Measurements from ENCODE around the gene SMC1A.

SMC1A gene

GRCh38 chrX:53447441-53447840, 25.0 kb upstream of the SMC1A start:
- TF ChIP-seq CTCF (IDR thresholded peaks at IDR 0.05; ENCODE audit: control extremely low read depth, extremely low read depth, low read depth, missing control alignments) = no peak
- no peak for DNase-seq (ENCODE audit: extremely low spot score)
- POLR2A ChIA-PET = no interaction called here
- CTCF ChIA-PET = interaction anchor here (1.5 to 5.2 kb wide), 7 partner anchors 12 to 164 kb away, joined by 4 to 78 read pairs (median 8); partner anchors contain the start of genes RIBC1 and SMC1A

GRCh38 chrX:53445977-53446376, 23.5 kb upstream of the SMC1A start:
- DNase-seq (ENCODE audit: extremely low spot score) = peak; percentile 44
- CTCF ChIA-PET = interaction anchor here (0.7 to 5.2 kb wide), 13 partner anchors 10 to 162 kb away, joined by 3 to 78 read pairs (median 6); partner anchors contain the start of genes HSD17B10, RIBC1 and SMC1A
- POLR2A ChIA-PET = interaction anchor here (0.6 to 0.7 kb wide), 2 partner anchors 10 kb away, joined by 3 read pairs; no protein-coding TSS in a partner anchor
- TF ChIP-seq CTCF (IDR thresholded peaks at IDR 0.05; ENCODE audit: control extremely low read depth, extremely low read depth, low read depth, missing control alignments) = peak; percentile 44

- no peak for DNase-seq (ENCODE audit: extremely low spot score)
- no peak for TF ChIP-seq CTCF (IDR thresholded peaks at IDR 0.05; ENCODE audit: control extremely low read depth, extremely low read depth, low read depth, missing control alignments)
- CTCF ChIA-PET = no interaction called here
- POLR2A ChIA-PET = no interaction called here
Measured at GRCh38 chrX:53442322-53442631, 19.8 kb upstream of the SMC1A start.

DNA sequence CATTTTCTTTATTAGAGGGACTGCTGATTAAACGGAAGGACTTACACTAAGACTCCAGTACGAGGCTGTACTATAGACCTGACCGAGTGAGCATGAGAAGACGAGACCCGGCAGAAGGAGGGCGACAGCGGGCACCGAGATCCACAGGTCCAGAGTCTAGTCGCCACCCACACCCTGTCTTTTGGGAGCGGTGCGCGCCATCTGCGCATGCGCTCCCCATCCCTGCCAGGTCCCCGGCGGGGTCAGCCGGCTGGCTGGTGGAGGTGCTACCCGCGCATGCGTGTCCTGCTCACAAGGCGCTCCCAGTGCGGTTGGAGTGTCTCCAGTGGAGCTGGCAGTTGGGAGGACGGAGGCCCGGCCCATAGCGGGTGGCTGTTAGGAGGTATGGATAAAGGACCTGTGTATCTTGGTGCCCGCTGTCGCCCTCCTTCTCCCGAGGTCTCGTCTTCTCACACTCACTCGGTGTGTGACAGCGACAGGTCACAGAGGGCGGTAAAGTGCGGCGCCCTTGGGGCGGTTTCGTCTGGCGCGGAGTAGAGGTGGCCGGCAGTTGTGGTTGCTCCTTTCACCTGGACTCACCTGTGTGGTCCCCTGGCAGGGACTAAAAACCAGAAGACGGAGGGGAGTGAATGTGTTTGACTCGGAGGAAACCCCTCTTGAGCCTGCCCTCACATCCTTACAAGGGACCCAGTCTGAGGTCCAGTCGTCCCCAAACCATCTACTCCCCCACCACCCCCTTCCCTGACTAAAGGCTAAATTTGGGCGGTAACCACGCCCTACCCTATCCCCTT, 19.3 kb upstream of the SMC1A start:
- POLR2A ChIA-PET = no interaction called here
- CTCF ChIA-PET = no interaction called here
- no peak for TF ChIP-seq CTCF (IDR thresholded peaks at IDR 0.05; ENCODE audit: control extremely low read depth, extremely low read depth, low read depth, missing control alignments)

DNA sequence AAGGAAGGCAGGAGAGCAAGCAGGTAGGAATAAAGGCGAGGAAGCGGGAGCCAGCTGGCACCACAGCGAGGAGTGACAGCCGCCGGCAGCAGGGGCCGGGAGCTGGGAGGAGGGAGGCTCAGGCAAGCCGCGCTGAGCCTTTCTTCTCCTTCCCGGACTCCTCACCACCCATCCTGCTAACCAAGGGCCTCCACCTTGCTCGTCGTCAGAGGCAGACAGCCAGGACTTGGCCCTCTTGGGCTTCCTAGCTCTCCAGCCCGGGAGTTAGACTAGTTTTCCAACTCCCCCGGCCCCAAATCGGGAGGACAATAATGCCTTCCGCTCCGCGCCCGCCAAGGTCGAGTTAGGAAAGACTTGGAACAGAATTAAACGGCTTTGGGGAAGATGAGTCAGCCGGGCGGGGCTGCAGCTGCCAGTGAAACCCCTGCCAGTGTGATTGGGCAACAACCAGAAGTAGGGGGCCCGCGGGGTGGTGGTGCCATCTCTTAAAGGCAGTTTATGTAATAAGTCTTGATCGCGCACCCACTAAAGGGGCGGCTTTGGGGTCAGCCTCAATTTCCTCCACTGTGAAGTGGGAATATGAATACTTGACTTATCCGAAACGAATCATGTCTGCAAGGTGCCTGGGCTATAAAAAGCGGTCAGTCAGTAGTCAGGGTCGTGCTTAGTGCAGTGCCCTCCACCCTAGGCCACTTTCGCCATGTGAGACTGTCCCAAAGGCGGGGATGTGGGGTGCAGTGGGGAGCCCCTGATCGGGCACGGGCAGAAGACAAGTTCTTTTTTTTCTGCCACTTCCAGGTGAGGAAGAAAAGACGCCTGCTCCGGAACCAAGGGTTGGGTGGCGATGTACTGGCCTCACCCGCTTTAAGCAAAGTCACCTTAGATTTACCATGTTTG, 18.4 kb upstream of the SMC1A start:
- DNase-seq (ENCODE audit: extremely low spot score) = no peak
- CTCF ChIA-PET = interaction anchor here (0.9 to 1.2 kb wide), 2 partner anchors 123 to 128 kb away, joined by 3 to 4 read pairs; no protein-coding TSS in a partner anchor
- TF ChIP-seq CTCF (IDR thresholded peaks at IDR 0.05; ENCODE audit: control extremely low read depth, extremely low read depth, low read depth, missing control alignments) = no peak
- POLR2A ChIA-PET = no interaction called here

More for the DNA sequence above, 19.3 kb upstream of the SMC1A start:
- DNase-seq (ENCODE audit: extremely low spot score) = peak; percentile 87

DNA sequence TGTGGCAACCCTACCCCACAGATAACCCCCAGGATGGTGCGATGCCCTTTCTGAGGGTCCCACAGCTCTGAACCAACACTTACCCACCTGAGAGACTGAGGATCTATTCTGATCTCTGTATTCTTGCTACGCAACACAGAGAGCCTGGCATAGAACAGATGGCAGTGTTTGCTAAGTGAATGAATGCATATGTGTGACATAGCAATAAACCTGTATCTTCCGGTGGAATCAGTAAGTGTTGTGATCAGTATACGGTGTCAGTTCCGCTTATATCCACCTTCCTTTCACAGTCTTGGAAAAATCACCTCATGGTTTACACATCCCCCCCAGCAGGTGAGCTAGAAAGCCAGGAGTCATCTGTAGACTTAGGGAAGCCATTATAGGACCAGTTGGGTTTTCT, 17.6 kb upstream of the SMC1A start:
- no peak for TF ChIP-seq CTCF (IDR thresholded peaks at IDR 0.05; ENCODE audit: control extremely low read depth, extremely low read depth, low read depth, missing control alignments)
- no peak for DNase-seq (ENCODE audit: extremely low spot score)
- POLR2A ChIA-PET = no interaction called here
- CTCF ChIA-PET = interaction anchor here (0.9 to 1.2 kb wide), 2 partner anchors 122 to 127 kb away, joined by 3 to 4 read pairs; no protein-coding TSS in a partner anchor
